Smooth muscle cell (in vitro differentiated cells): ENCODE results near the gene PRM2. TPM values are rescaled to one million over a fixed set of nuclear protein-coding genes. Genes with fewer than 3 reads are reported as not detected.

Experiments
- DNase-seq: peaks from one replicate; lab custom pipeline; 2025; ENCODE audit not compliant: unreplicated experiment; lab: John Stamatoyannopoulos, UW
- H2AFZ ChIP-seq: fragments of 200-600 bp; sonication (generic); 2 replicates; pipeline ENCODE4 v1.6.0; 2016; ENCODE audit warnings: antibody characterized with exemption, low read depth, mild to moderate bottlenecking
- H3F3A ChIP-seq: fragments of 200-600 bp; sonication (generic); 2 replicates; pipeline ENCODE4 v1.6.0; 2017; ENCODE audit warnings: antibody characterized with exemption, low read depth
- H3K27ac ChIP-seq: fragments of 200-600 bp; sonication (generic); 2 replicates; pipeline ENCODE4 v1.5.1; 2016; ENCODE audit warnings: low read depth, mild to moderate bottlenecking
- H3K27me3 ChIP-seq: fragments of 200-600 bp; sonication (generic); 2 replicates; pipeline ENCODE4 v1.6.1; 2016; ENCODE audit warnings: low read depth, mild to moderate bottlenecking
- H3K36me3 ChIP-seq: fragments of 200-600 bp; sonication (generic); 2 replicates; pipeline ENCODE4 v1.5.1; 2016; ENCODE audit warnings: low read depth
- H3K4me1 ChIP-seq: fragments of 200-600 bp; sonication (generic); 2 replicates; pipeline ENCODE4 v1.5.1; 2016; ENCODE audit warnings: low read depth
- H3K4me2 ChIP-seq: fragments of 200-600 bp; sonication (generic); 2 replicates; pipeline ENCODE4 v1.6.0; 2016; ENCODE audit warnings: mild to moderate bottlenecking
- H3K4me3 ChIP-seq: fragments of 200-600 bp; sonication (generic); 2 replicates; pipeline ENCODE4 v1.5.1; 2016; ENCODE audit warnings: mild to moderate bottlenecking
- H3K79me2 ChIP-seq: fragments of 200-600 bp; sonication (generic); 2 replicates; pipeline ENCODE4 v1.6.0; 2016; ENCODE audit warnings: low read depth, mild to moderate bottlenecking
- H3K9ac ChIP-seq: fragments of 200-600 bp; sonication (generic); 2 replicates; pipeline ENCODE4 v1.6.0; 2016; ENCODE audit warnings: low read depth
- H3K9me3 ChIP-seq: fragments of 200-600 bp; sonication (generic); replicated peaks from 2 replicates; pipeline ENCODE4 v1.5.1; 2016; ENCODE audit warnings: low read depth
- H4K20me1 ChIP-seq: fragments of 200-600 bp; sonication (generic); 2 replicates; pipeline ENCODE4 v1.6.0; 2016; ENCODE audit warnings: low read depth
- WGBS: methylation state at CpG from one replicate; pipeline ENCODE4 v1.1.7; 2016; ENCODE audit warnings: low lambda C conversion rate; 5-methylcytosine and 5-hydroxymethylcytosine counted together
- polyA plus RNA-seq: library from polyadenylated mRNA; unstranded; fragments of >200 nt; fragmentation: Nextera tagmentation; extraction: Ambion mirVana; gene quantifications from 2 replicates; pipeline ENCODE4 v1.2.1, GENCODE V29; 2016
- total RNA-seq: library from RNA; depleted of rRNA; stranded (reverse); fragments of >200 nt; gene quantifications from 2 replicates; pipeline ENCODE4 v1.2.3, GENCODE V29; 2014
- TF ChIP-seq, protein P1 (sequence below): fragments of 200-600 bp; sonication (generic); IDR thresholded peaks from 2 replicates; pipeline ENCODE4 v1.5.1; 2017; ENCODE audit warnings: borderline replicate concordance, mild to moderate bottlenecking, antibody characterized with exemption; ENCODE audit not compliant: insufficient read depth, poor library complexity, severe bottlenecking

The PRM2 gene
- total and polyA plus RNA-seq, 2 experiments from 2014 or later: not detected

DNA sequence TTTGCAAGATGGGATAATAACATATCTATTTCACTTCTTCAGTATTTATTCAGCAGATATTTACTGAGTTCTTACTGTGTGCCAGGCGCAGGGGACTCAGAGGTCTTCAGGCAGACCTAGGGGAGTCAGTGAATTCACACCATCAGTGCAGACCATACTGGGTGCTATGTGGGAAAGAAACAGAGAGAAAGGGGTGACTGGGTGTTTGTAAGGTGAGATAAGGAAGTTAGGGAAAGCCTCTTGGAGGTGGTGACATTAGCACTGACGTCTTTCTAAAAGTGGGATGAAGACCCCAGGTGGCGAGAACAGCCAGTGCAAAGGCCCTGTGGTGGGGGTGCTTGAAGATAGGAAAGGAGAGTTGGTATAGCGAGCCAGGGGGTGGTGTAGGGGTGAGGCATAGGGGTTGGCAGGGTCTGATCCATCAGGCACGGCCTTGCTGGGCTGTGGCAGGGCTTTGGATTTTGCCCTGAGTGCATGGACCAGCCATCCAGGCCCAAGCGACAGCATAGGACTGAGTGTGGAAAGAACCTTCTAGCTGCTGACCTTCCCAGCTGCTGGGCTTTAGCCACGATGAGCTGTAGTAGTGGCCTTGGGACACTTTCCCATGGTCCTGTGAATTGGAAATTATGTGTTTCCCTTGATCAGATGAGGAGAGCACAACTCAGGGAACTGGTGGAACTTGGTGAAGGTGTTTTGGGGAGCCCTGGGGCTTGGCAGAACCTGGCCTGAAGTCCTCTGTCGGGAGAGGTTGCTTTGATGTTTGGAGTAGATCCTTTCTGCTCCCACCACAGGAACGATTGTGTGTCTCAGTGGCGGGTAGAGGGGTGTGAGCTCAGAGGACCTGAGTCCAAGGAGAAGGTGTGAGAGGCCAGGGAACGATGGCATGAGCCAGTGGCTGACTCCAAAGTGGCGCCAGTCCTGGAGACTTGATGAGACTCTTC is 16.4 kb downstream of the PRM2 start:
- Histone ChIP-seq H4K20me1 (peaks cover 6% of the 10 kb centered on the region), H3K9me3 (no peaks in the 10 kb centered on the region), H2AFZ (no peak overlapping the region), H3K4me1 (no peaks in the 10 kb centered on the region), H3K79me2 (peaks cover 7% of the 10 kb centered on the region), H3K9ac (no peak overlapping the region), H3K27me3 (no peaks in the 10 kb centered on the region), H3K36me3 (no peaks in the 10 kb centered on the region), H3F3A (no peaks in the 10 kb centered on the region), H3K4me2 (no peak overlapping the region), H3K4me3 (no peak overlapping the region), H3K27ac (no peak overlapping the region)
- 89% methylated on average over 12 of the region's 12 CpGs for WGBS
- DNase-seq: no peak
- TF ChIP-seq, protein P1, sequence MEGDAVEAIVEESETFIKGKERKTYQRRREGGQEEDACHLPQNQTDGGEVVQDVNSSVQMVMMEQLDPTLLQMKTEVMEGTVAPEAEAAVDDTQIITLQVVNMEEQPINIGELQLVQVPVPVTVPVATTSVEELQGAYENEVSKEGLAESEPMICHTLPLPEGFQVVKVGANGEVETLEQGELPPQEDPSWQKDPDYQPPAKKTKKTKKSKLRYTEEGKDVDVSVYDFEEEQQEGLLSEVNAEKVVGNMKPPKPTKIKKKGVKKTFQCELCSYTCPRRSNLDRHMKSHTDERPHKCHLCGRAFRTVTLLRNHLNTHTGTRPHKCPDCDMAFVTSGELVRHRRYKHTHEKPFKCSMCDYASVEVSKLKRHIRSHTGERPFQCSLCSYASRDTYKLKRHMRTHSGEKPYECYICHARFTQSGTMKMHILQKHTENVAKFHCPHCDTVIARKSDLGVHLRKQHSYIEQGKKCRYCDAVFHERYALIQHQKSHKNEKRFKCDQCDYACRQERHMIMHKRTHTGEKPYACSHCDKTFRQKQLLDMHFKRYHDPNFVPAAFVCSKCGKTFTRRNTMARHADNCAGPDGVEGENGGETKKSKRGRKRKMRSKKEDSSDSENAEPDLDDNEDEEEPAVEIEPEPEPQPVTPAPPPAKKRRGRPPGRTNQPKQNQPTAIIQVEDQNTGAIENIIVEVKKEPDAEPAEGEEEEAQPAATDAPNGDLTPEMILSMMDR: no peak

DNA sequence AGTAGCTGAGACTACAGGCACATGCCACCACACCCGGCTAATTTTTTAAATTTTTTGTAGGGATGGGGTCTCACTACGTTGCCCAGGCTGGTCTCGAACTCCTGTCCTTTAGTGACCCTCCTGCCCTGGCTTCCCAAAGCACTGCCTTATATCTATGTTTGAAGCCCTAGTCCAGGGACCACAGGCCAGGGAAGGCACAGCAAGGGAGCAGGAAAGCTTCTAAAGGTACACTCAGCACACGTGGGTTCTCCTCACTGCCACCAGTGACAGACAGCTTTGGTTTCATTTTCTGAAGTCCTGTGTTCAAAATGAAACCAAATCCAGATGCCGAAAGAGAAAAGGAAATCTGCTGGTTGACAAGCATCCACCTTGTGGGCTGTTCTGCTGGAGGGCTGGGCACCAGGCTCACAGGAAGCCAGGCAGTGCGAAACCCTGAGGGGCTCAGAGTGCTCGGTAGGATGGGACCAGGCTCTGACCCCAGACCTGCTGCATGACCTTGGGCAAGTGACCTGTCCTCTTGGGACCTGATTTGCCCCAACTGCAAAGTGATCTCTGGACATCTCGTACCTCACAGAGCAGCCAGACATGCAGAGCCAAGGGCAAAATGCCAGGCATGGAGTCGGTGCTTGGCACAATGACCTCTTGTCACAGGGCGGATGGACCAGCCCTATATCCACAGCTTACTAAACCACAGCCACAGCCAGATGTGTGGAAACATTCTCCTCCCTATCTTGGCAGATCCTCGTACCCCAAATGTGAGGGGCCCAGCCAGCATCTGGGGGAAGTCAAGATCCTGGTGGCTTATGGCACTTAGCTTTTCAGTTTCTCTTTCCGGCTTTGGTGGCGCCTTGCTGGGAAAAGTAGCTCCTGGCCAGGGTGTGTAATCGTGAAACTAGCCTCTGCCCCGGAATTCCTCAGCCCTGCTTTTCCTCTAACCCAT is 17.5 kb downstream of the PRM2 start:
- H3K9me3 ChIP-seq: no peaks in the 10 kb centered on the region
- H3F3A ChIP-seq: peaks cover 3% of the 10 kb centered on the region
- H3K4me2 ChIP-seq: no peak overlapping the region
- DNase-seq: no peak
- no peak overlapping the region for H3K9ac ChIP-seq
- WGBS: 84% methylated on average over 15 of the region's 15 CpGs
- H4K20me1 ChIP-seq: peaks cover 18% of the 10 kb centered on the region
- H2AFZ ChIP-seq: no peak overlapping the region
- no peaks in the 10 kb centered on the region for H3K36me3 ChIP-seq
- H3K27ac ChIP-seq: no peak overlapping the region
- H3K4me1 ChIP-seq: peaks cover 5% of the 10 kb centered on the region
- H3K79me2 ChIP-seq: peaks cover 16% of the 10 kb centered on the region
- H3K4me3 ChIP-seq: no peak overlapping the region
- no peaks in the 10 kb centered on the region for H3K27me3 ChIP-seq
- TF ChIP-seq, protein P1: no peak

DNA sequence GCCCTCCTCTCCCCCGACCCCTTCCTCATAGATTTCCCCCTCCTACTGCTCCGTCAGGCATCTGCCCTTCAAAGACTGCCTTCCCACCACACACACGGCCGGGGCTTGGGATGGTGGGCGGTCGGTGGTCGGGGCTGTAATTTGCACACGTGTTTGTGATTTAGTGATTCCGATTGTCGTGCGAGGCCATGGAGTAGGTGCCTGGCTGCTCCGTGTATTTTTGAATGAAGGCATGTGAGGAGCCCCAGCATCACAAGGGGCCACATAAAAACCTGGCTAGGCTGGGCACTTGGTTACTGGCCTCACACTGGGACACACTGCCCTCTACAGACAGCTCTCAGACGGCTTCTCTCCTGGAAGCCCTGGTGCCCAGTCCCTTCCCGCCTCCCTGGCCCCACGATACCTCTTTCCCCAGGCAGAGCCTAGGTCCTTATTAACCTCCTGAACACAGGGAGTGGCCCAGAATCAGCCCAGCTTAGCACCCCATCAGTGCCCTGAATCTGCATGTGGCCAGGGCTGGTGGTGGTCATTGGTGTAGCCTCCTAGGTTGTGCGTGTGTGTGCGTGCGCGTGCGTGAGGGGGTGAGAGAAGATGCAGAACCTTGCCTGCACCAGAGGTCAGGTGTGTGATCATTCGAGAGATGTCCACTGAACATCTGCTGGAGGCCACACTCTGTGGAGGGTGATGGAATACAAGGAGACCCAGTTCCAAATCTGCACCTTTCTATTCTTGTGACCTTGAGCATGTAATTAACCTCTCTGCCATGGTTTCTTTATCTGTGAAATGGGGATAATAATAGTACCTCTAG is 18.9 kb downstream of the PRM2 start:
- Histone ChIP-seq H3K27ac (no peak overlapping the region), H3F3A (peaks cover 12% of the 10 kb centered on the region), H3K4me2 (peak overlapping the region; percentile 93), H4K20me1 (peaks cover 32% of the 10 kb centered on the region), H3K36me3 (no peaks in the 10 kb centered on the region), H3K27me3 (no peaks in the 10 kb centered on the region), H2AFZ (no peak overlapping the region), H3K4me1 (peaks cover 10% of the 10 kb centered on the region), H3K79me2 (peaks cover 19% of the 10 kb centered on the region), H3K9ac (no peak overlapping the region), H3K4me3 (peak overlapping the region; percentile 95), H3K9me3 (no peaks in the 10 kb centered on the region)
- WGBS: 25% methylated on average over 21 of the region's 21 CpGs
- DNase-seq: peak; percentile 28
- TF ChIP-seq, protein P1: peak; percentile 62
